Upper lobe of left lung (tissue), 6 donors: ENCODE results near the gene MYLK4. TPM values are rescaled to one million over a fixed set of nuclear protein-coding genes. Genes with fewer than 3 reads are reported as not detected.

Experiments
- ATAC-seq, 2 donors: fragments of 200-7000 bp; cut with Tn5 transposase; one replicate each; pipeline ENCODE4 v1.9.1; 2022; ENCODE audit warnings: mild to moderate bottlenecking in 2 of 2, moderate library complexity in 2 of 2; ENCODE audit not compliant: low FRiP score in 2 of 2
- DNase-seq, 2 donors: peaks; one replicate each; pipeline ENCODE4 v3.0.0-alpha.2; 2019 to 2020
- H3K27ac ChIP-seq, 4 donors: fragments of 200-600 bp; sonication (generic); one replicate each; pipeline ENCODE4 v1.5.1; 2016 to 2019
- H3K27me3 ChIP-seq, 4 donors: fragments of 200-600 bp; sonication (generic); one replicate each; pipeline ENCODE4 v1.5.1; 2017 to 2019
- H3K36me3 ChIP-seq, 4 donors: fragments of 200-600 bp; sonication (generic); one replicate each; pipeline ENCODE4 v1.5.1; 2016 to 2019
- H3K4me1 ChIP-seq, 4 donors: fragments of 200-600 bp; sonication (generic); one replicate each; pipeline ENCODE4 v1.5.1; 2018 to 2019
- H3K4me3 ChIP-seq, 4 donors: fragments of 200-600 bp; sonication (generic); one replicate each; pipeline ENCODE4 v1.5.1; 2017 to 2019; ENCODE audit warnings: mild to moderate bottlenecking in 2 of 4, moderate library complexity in 1 of 4
- H3K9me3 ChIP-seq, 4 donors: fragments of 200-600 bp; sonication (generic); one replicate each; pipeline ENCODE4 v1.5.1; 2018 to 2019
- EP300 ChIP-seq, 4 donors: sonication (generic); formaldehyde crosslinking; IDR thresholded peaks; one replicate each; pipeline ENCODE4 v1.5.1; 2017; ENCODE audit warnings: antibody characterized with exemption in 4 of 4, control low read depth in 2 of 4
- POLR2A ChIP-seq, 4 donors: fragments of 450-650 bp; IDR thresholded peaks; one replicate each; pipeline ENCODE4 v1.5.1; 2016 to 2017; ENCODE audit warnings: antibody characterized with exemption in 4 of 4, mild to moderate bottlenecking in 2 of 4
- POLR2AphosphoS5 ChIP-seq, 2 donors: sonication (generic); formaldehyde crosslinking; IDR thresholded peaks; one replicate each; pipeline ENCODE4 v1.5.1; 2017; ENCODE audit warnings: antibody characterized with exemption in 2 of 2
- WGBS, 2 donors: methylation state at CpG; one replicate each; pipeline ENCODE4 v1.1.5; 2017 to 2018; 5-methylcytosine and 5-hydroxymethylcytosine counted together
- total RNA-seq, 6 donors: library from RNA; depleted of rRNA in 4 of 6; stranded (reverse); fragments of >200 nt in 4 of 6; gene quantifications; one replicate each; pipeline versions ENCODE4 v1.1.0 to v1.2.1, GENCODE V29; 2016 to 2021
- TF ChIP-seq, protein P1 (sequence below), 6 experiments: fragments of 450-650 bp in 4 of 6; fragments of 200-600 bp in 2 of 6; sonication (generic) in 2 of 6; IDR thresholded peaks; one replicate each; pipeline ENCODE4 v1.5.1; 2016 to 2019; ENCODE audit warnings: antibody characterized with exemption in 6 of 6
- donor health status: DM: no; HTN: no; CAD: no; lungs with moderate emphysema.
- donor health status: DM: no; HTN: yes; CAD: no; lungs with severe emphysema.

MYLK4 gene
- total RNA-seq, 6 donors from 2014 or later, result 0.64 to 2.6 (median 1.2) TPM

DNA sequence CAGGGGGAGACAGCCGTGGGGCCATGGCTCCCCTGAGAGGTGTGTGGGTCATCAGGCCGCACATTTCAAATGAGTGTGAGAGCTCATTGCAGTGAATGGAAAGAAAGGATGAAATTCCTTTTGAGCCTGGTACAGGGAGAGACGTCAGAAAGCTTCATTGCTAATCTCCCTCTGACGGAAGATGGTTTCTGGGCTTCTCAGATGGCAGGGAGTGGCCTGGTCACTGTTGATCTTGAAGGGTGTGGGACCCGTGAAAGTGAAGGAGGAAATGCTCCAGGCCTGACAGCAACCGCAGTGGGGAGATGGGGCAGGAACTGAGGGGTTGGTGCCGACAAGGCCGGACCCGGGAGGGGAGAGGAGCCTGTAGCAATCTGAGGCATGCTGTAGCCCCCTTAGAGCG lies 127.4 kb downstream of the MYLK4 start:
- Histone ChIP-seq H3K9me3 (no peaks in the 10 kb centered on the region), H3K4me3 (no peak overlapping the region), H3K27ac (no peak overlapping the region), H3K27me3 (no peaks in the 10 kb centered on the region), H3K36me3 (no peaks in the 10 kb centered on the region), H3K4me1 (peaks cover 0 to 12% (median 4%) of the 10 kb centered on the region in 4 donors)
- 72% methylated on average over 6 to 10 of the region's 10 CpGs for WGBS, 2 donors
- TF ChIP-seq EP300 (IDR thresholded peaks at IDR 0.05) (no peak), POLR2A (IDR thresholded peaks at IDR 0.05) (no peak), POLR2AphosphoS5 (IDR thresholded peaks at IDR 0.05) (no peak)
- TF ChIP-seq, protein P1, sequence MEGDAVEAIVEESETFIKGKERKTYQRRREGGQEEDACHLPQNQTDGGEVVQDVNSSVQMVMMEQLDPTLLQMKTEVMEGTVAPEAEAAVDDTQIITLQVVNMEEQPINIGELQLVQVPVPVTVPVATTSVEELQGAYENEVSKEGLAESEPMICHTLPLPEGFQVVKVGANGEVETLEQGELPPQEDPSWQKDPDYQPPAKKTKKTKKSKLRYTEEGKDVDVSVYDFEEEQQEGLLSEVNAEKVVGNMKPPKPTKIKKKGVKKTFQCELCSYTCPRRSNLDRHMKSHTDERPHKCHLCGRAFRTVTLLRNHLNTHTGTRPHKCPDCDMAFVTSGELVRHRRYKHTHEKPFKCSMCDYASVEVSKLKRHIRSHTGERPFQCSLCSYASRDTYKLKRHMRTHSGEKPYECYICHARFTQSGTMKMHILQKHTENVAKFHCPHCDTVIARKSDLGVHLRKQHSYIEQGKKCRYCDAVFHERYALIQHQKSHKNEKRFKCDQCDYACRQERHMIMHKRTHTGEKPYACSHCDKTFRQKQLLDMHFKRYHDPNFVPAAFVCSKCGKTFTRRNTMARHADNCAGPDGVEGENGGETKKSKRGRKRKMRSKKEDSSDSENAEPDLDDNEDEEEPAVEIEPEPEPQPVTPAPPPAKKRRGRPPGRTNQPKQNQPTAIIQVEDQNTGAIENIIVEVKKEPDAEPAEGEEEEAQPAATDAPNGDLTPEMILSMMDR (IDR thresholded peaks at IDR 0.05), result no peak
- no peak for DNase-seq
- no peak for ATAC-seq

DNA sequence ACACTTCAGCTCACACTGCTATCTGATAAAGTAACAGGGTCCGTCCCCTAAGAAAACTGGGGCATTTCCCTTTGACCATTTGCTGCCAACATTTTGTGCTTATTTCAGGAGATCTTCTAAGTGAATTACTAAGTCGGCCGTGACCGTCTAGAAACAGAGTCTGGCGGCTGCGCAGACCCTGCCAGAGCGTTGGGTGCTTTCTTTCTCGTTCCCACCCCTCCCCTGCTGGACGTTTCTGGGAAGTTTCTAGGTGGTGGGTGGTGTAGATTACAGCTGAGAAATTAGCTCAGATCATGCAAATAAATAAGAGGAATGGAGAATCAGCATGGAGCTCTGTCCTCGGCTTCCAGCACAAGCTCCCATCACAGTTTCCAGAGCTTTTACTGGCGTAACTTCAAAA lies 128.1 kb downstream of the MYLK4 start:
- DNase-seq, result no peak
- peak in 1 of 2 donors; percentile 46 for ATAC-seq
- WGBS, 2 donors, result 68 to 79% methylated on average over 11 of the region's 11 CpGs
- TF ChIP-seq, protein P1 (IDR thresholded peaks at IDR 0.05), result no peak
- TF ChIP-seq POLR2A (IDR thresholded peaks at IDR 0.05) (no peak), POLR2AphosphoS5 (IDR thresholded peaks at IDR 0.05) (no peak), EP300 (IDR thresholded peaks at IDR 0.05) (no peak)
- no peaks in the 10 kb centered on the region for H3K27me3 ChIP-seq
- H3K36me3 ChIP-seq, result no peaks in the 10 kb centered on the region
- H3K4me3 ChIP-seq, result no peak overlapping the region
- no peaks in the 10 kb centered on the region for H3K9me3 ChIP-seq
- no peak overlapping the region for H3K27ac ChIP-seq
- H3K4me1 ChIP-seq, result peaks cover 0 to 12% (median 4%) of the 10 kb centered on the region in 4 donors

GRCh38 chr6:2619651-2620050 lies 131.1 kb downstream of the MYLK4 start:
- no peaks in the 10 kb centered on the region for H3K36me3 ChIP-seq
- no peaks in the 10 kb centered on the region for H3K4me1 ChIP-seq
- no peak for ATAC-seq
- DNase-seq, result no peak
- H3K27ac ChIP-seq, result no peak overlapping the region
- H3K4me3 ChIP-seq, result no peak overlapping the region
- H3K9me3 ChIP-seq, result no peaks in the 10 kb centered on the region
- no peaks in the 10 kb centered on the region for H3K27me3 ChIP-seq
- 87 to 89% methylated on average over 9 of the region's 9 CpGs for WGBS, 2 donors
- TF ChIP-seq, protein P1 (IDR thresholded peaks at IDR 0.05), result no peak
- TF ChIP-seq EP300 (IDR thresholded peaks at IDR 0.05), result no peak
- TF ChIP-seq POLR2AphosphoS5 (IDR thresholded peaks at IDR 0.05), result no peak
- TF ChIP-seq POLR2A (IDR thresholded peaks at IDR 0.05), result no peak

GRCh38 chr6:2617729-2618128 lies 133.0 kb downstream of the MYLK4 start:
- no peaks in the 10 kb centered on the region for H3K36me3 ChIP-seq
- no peak overlapping the region for H3K27ac ChIP-seq
- WGBS, 2 donors, result 81 to 85% methylated on average over 4 of the region's 4 CpGs
- no peaks in the 10 kb centered on the region for H3K4me1 ChIP-seq
- ATAC-seq (no peak), DNase-seq (no peak)
- no peaks in the 10 kb centered on the region for H3K9me3 ChIP-seq
- no peak overlapping the region for H3K4me3 ChIP-seq
- no peaks in the 10 kb centered on the region for H3K27me3 ChIP-seq
- TF ChIP-seq, protein P1 (IDR thresholded peaks at IDR 0.05), result no peak
- TF ChIP-seq POLR2A (IDR thresholded peaks at IDR 0.05) (no peak), EP300 (IDR thresholded peaks at IDR 0.05) (no peak), POLR2AphosphoS5 (IDR thresholded peaks at IDR 0.05) (no peak)

DNA sequence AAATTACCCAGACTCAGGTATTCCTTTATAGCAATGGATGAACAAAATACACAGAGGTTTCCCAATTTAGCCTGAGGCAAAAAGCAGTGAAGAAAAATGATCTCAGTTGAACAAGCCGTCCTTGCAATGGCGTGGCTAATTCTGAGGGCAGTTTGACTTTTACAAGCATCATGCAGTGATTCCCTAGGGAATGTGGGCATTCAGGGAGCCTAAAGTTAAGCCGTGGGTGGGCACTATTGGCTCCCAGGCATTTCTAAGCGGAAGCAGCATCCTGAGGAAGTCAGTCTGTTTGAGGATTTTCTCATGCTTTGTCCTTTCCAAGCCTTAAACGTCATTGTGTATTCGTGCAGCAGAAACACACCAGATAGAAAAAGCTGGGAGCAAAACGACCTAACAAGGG lies 133.9 kb downstream of the MYLK4 start:
- H3K36me3 ChIP-seq, result no peaks in the 10 kb centered on the region
- 73 to 79% methylated on average over 7 of the region's 7 CpGs for WGBS, 2 donors
- no peaks in the 10 kb centered on the region for H3K9me3 ChIP-seq
- H3K27ac ChIP-seq, result no peak overlapping the region
- H3K4me1 ChIP-seq, result no peaks in the 10 kb centered on the region
- H3K27me3 ChIP-seq, result no peaks in the 10 kb centered on the region
- DNase-seq, result no peak
- no peak overlapping the region for H3K4me3 ChIP-seq
- no peak for TF ChIP-seq POLR2A (IDR thresholded peaks at IDR 0.05)
- TF ChIP-seq, protein P1 (IDR thresholded peaks at IDR 0.05), result no peak
- TF ChIP-seq EP300 (IDR thresholded peaks at IDR 0.05), result no peak
- no peak for TF ChIP-seq POLR2AphosphoS5 (IDR thresholded peaks at IDR 0.05)
- ATAC-seq, result no peak
